ENCODE results near the gene KDM4B. TPM values are rescaled to one million over a fixed set of nuclear protein-coding genes. Genes with fewer than 3 reads are reported as not detected.

KDM4B gene
- total and polyA plus RNA-seq, 2 donors from 2014 or later = 6.6 to 35.7 TPM

DNA sequence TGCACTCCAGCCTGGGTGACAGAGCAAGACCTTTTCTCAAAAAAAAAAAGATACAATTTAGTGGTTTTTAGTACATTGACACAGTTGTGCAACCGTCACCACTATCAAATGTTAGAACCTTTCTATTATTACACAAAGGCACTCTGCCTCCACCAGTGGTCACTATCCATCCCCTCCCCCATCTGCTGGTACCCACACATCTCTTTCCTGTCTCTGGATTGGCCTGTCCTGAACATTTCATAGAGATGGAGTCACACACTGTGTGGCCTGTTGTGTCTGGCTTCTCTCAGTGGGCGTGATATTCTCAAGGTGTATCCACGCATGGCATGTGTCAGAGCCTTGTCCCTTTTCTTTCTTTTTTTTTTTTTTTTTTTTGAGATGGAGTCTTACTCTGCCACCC, 11.2 kb downstream of the KDM4B start:
- no peak overlapping the region for H3K27ac ChIP-seq (ENCODE audit: low read depth in 2 of 2, low read length in 2 of 2)
- no peak overlapping the region for H3K9ac ChIP-seq (ENCODE audit: low read length in 3 of 3)
- no peak overlapping the region for H3K4me3 ChIP-seq (ENCODE audit: low read length in 3 of 3)
- no peaks in the 10 kb centered on the region for H3K36me3 ChIP-seq (ENCODE audit: control insufficient read depth in 2 of 3, insufficient read depth in 3 of 3, low read length in 3 of 3)
- no peaks in the 10 kb centered on the region for H3K27me3 ChIP-seq (ENCODE audit: control insufficient read depth, insufficient read depth, low read length)
- H3K9me3 ChIP-seq (ENCODE audit: control insufficient read depth in 2 of 3, insufficient read depth in 1 of 3, low read length in 3 of 3) = no peaks in the 10 kb centered on the region
- H3K4me1 ChIP-seq (ENCODE audit: control insufficient read depth in 2 of 3, insufficient read depth in 2 of 3, low read depth in 1 of 3, low read length in 3 of 3) = peaks cover 0 to 29% (median 29%) of the 10 kb centered on the region in 3 donors
- intact Hi-C loops (cut with DNase I) = no loop called here
- TF ChIP-seq CTCF (IDR thresholded peaks at IDR 0.05; ENCODE audit: borderline replicate concordance, extremely low read depth, insufficient read depth) = no peak
- no peak for DNase-seq
- FAIRE-seq = no peak

DNA sequence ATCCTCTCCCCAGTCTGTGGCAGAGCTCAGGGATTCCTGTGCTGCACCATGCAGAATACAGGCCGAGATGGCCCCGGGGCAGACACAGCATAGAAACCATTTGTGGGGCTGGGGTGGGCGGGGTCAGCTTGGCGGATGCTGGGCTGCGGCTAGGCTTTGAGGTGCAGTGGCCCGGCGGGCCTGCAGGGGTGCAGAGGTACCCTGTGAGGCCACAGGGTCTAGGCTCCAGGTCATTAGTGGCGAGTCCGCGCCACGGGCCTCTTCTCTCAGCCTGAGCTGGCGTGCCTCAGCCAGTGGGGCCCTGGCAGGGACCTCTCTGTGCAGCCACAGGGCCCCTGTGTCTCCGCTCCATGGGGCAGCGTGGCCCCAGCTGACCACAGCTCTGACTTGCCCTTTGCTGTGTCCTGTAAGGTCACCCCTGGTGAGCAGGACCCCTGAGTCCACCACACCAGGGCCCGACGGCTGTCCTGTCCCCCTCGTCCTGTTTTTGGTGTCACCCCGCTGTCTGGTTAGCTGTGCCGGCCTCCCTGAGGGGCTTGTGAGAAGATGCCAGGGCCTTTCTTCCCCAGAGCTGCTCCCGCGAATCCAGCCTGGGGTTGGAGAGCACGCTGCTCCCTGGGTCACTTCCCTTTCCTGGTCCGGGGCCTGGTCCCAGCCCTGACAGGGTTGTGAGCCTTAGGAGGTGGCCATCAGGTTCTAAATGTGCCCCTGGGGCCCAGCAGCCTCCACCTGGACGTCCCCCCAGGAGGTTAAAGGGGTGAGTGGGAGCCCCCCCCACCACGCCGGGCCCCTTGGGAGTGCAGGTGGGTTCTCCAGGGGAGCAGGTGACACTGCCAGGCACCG, 12.1 kb downstream of the KDM4B start:
- DNase-seq (no peak), FAIRE-seq (no peak)
- Histone ChIP-seq H3K27ac (ENCODE audit: low read depth in 2 of 2, low read length in 2 of 2) (no peak overlapping the region), H3K4me3 (ENCODE audit: low read length in 3 of 3) (no peak overlapping the region), H3K36me3 (ENCODE audit: control insufficient read depth in 2 of 3, insufficient read depth in 3 of 3, low read length in 3 of 3) (no peaks in the 10 kb centered on the region), H3K9me3 (ENCODE audit: control insufficient read depth in 2 of 3, insufficient read depth in 1 of 3, low read length in 3 of 3) (no peaks in the 10 kb centered on the region), H3K4me1 (ENCODE audit: control insufficient read depth in 2 of 3, insufficient read depth in 2 of 3, low read depth in 1 of 3, low read length in 3 of 3) (peaks cover 0 to 29% (median 24%) of the 10 kb centered on the region in 3 donors), H3K27me3 (ENCODE audit: control insufficient read depth, insufficient read depth, low read length) (no peaks in the 10 kb centered on the region), H3K9ac (ENCODE audit: low read length in 3 of 3) (no peak overlapping the region)
- intact Hi-C loops (cut with DNase I) = no loop called here
- TF ChIP-seq CTCF (IDR thresholded peaks at IDR 0.05; ENCODE audit: borderline replicate concordance, extremely low read depth, insufficient read depth) = no peak

GRCh38 chr19:4981681-4981958, 12.7 kb downstream of the KDM4B start:
- FAIRE-seq (no peak), DNase-seq (no peak)
- Histone ChIP-seq H3K9me3 (ENCODE audit: control insufficient read depth in 2 of 3, insufficient read depth in 1 of 3, low read length in 3 of 3) (no peaks in the 10 kb centered on the region), H3K4me3 (ENCODE audit: low read length in 3 of 3) (no peak overlapping the region), H3K4me1 (ENCODE audit: control insufficient read depth in 2 of 3, insufficient read depth in 2 of 3, low read depth in 1 of 3, low read length in 3 of 3) (peaks cover 0 to 30% (median 22%) of the 10 kb centered on the region in 3 donors), H3K27me3 (ENCODE audit: control insufficient read depth, insufficient read depth, low read length) (no peaks in the 10 kb centered on the region), H3K36me3 (ENCODE audit: control insufficient read depth in 2 of 3, insufficient read depth in 3 of 3, low read length in 3 of 3) (no peaks in the 10 kb centered on the region), H3K9ac (ENCODE audit: low read length in 3 of 3) (no peak overlapping the region), H3K27ac (ENCODE audit: low read depth in 2 of 2, low read length in 2 of 2) (no peak overlapping the region)
- intact Hi-C loops (cut with DNase I) = no loop called here
- TF ChIP-seq CTCF (IDR thresholded peaks at IDR 0.05; ENCODE audit: borderline replicate concordance, extremely low read depth, insufficient read depth) = no peak
